Sigmoid colon (tissue), 3 donors: ENCODE measurements around the gene GTF2IRD1.

ENCODE experiments used
- CTCF ChIP-seq, 4 experiments: fragments of 450-650 bp in 3 of 4; fragments of 200-600 bp in 1 of 4; IDR thresholded peaks; one replicate each; pipeline ENCODE4 v1.5.1; 2016 to 2019; ENCODE audit warnings: antibody characterized with exemption in 4 of 4, mild to moderate bottlenecking in 3 of 4, moderate library complexity in 2 of 4
- POLR2A ChIP-seq, 2 donors: fragments of 450-650 bp; IDR thresholded peaks; one replicate each; pipeline ENCODE4 v1.6.1; 2016; ENCODE audit warnings: antibody characterized with exemption in 2 of 2, mild to moderate bottlenecking in 2 of 2, moderate library complexity in 2 of 2

GRCh38 chr7:74518041-74518440 lies 64.3 kb downstream of the GTF2IRD1 start:
- TF ChIP-seq CTCF (IDR thresholded peaks at IDR 0.05) (no peak), POLR2A (IDR thresholded peaks at IDR 0.05) (no peak)
